Activated gamma-delta T cell treated with Interleukin-2 at 50 U/mL for 16 hours (primary cell): ENCODE results near the gene FAM83F.
"Not testable (repeated sequence)": the region's sequence is repeated elsewhere in the genome, so short reads cannot be mapped to it uniquely, and the experiment has no call there.

ENCODE experiments used
- DNase-seq: peaks from one replicate; pipeline ENCODE4 v3.0.0-alpha.2; 2020

The FAM83F gene

GRCh38 chr22:39994566-39995392 is at the start of gene FAM83F:
Gene FAM83F, plus strand, starts transcription at chr22:39994954. Its CDS starts 89 bp downstream, at chr22:39995043.
- DNase-seq, result peak; percentile 26

- DNase-seq, result no peak
These were observed 48.6 kb upstream of the FAM83F start for GRCh38 chr22:39946126-39946502.

GRCh38 chr22:39946503-39947219 is 48.1 kb upstream of the FAM83F start:
- DNase-seq, result no peak

- DNase-seq, result no peak
These were observed 47.2 kb upstream of the FAM83F start for GRCh38 chr22:39947220-39948216.

GRCh38 chr22:39949964-39950737 is 44.6 kb upstream of the FAM83F start:
- no peak for DNase-seq

GRCh38 chr22:39951603-39952293 is 43.0 kb upstream of the FAM83F start:
- DNase-seq, result not testable (repeated sequence)

GRCh38 chr22:39952347-39952746 is 42.4 kb upstream of the FAM83F start:
- no peak for DNase-seq

- no peak for DNase-seq
These were observed 41.7 kb upstream of the FAM83F start for GRCh38 chr22:39953101-39953500.

- no peak for DNase-seq
These were observed 40.1 kb upstream of the FAM83F start for GRCh38 chr22:39954584-39955055.

- DNase-seq, result no peak
These were observed 39.1 kb upstream of the FAM83F start for GRCh38 chr22:39955675-39956074.

- no peak for DNase-seq
These were observed 37.7 kb upstream of the FAM83F start for GRCh38 chr22:39956932-39957664.

GRCh38 chr22:39958009-39958711 is 36.6 kb upstream of the FAM83F start:
- DNase-seq, result no peak

- no peak for DNase-seq
These were observed 35.7 kb upstream of the FAM83F start for GRCh38 chr22:39958949-39959639.

GRCh38 chr22:39959640-39960447 is 34.9 kb upstream of the FAM83F start, which contains the start of gene TMA7B:
Gene TMA7B, plus strand, starts transcription at chr22:39960397. Its CDS starts 3,978 bp downstream, at chr22:39964375.
- peak; percentile 41 for DNase-seq

GRCh38 chr22:39960791-39961746 is 33.7 kb upstream of the FAM83F start:
- DNase-seq, result peak; percentile 71

GRCh38 chr22:39962071-39962470 is 32.7 kb upstream of the FAM83F start:
- DNase-seq, result no peak

GRCh38 chr22:39965748-39966147 is 29.0 kb upstream of the FAM83F start:
- no peak for DNase-seq
